HEK293T (cell line): Measurements from ENCODE around the gene SMAD4.

ENCODE experiments used
- CTCF ChIA-PET: fragments of 350-600 bp; formaldehyde crosslinking; extraction: SDS; loops from one replicate; lab custom pipeline; 2021; ENCODE audit warnings: antibody characterized with exemption, inconsistent platforms; lab: Yijun Ruan, JAX
- POLR2A ChIA-PET: fragments of 350-600 bp; formaldehyde crosslinking; extraction: SDS; loops from one replicate; lab custom pipeline; 2020; ENCODE audit warnings: antibody characterized with exemption, inconsistent platforms; lab: Yijun Ruan, JAX
- DNase-seq: peaks from one replicate; pipeline ENCODE4 v3.0.0; 2012; ENCODE audit warnings: mixed read lengths; ENCODE audit errors: extremely low spot score
- ARNT ChIP-seq: fragments of 450-650 bp; IDR thresholded peaks from 2 replicates; pipeline ENCODE4 v1.6.1; 2017; ENCODE audit warnings: mild to moderate bottlenecking
- BHLHE40 ChIP-seq: fragments of 450-650 bp; IDR thresholded peaks from 2 replicates; pipeline ENCODE4 v1.6.1; 2016; ENCODE audit warnings: mild to moderate bottlenecking, moderate library complexity, borderline replicate concordance
- CTBP1 ChIP-seq: fragments of 450-650 bp; IDR thresholded peaks from 2 replicates; pipeline ENCODE4 v1.6.1; 2016; ENCODE audit warnings: borderline replicate concordance
- ELF4 ChIP-seq: fragments of 450-650 bp; IDR thresholded peaks from 2 replicates; pipeline ENCODE4 v1.6.1; 2017; ENCODE audit warnings: antibody characterized with exemption
- FOXA1 ChIP-seq: fragments of 450-650 bp; IDR thresholded peaks from 2 replicates; pipeline ENCODE4 v1.6.1; 2016; ENCODE audit warnings: mild to moderate bottlenecking
- FOXK2 ChIP-seq: fragments of 450-650 bp; IDR thresholded peaks from 2 replicates; pipeline ENCODE4 v1.6.1; 2016; ENCODE audit warnings: mild to moderate bottlenecking
- FOXM1 ChIP-seq: fragments of 450-650 bp; IDR thresholded peaks from 2 replicates; pipeline ENCODE4 v1.6.1; 2017; ENCODE audit warnings: mild to moderate bottlenecking, borderline replicate concordance
- HDGF ChIP-seq: fragments of 450-650 bp; IDR thresholded peaks from 2 replicates; pipeline ENCODE4 v1.6.1; 2017; ENCODE audit warnings: antibody characterized with exemption, borderline replicate concordance
- L3MBTL2 ChIP-seq: fragments of 450-650 bp; conservative IDR thresholded peaks from 2 replicates; pipeline ENCODE4 v1.6.1; 2016; ENCODE audit warnings: mild to moderate bottlenecking
- LEF1 ChIP-seq: fragments of 450-650 bp; IDR thresholded peaks from 2 replicates; pipeline ENCODE4 v1.6.1; 2017; ENCODE audit warnings: mild to moderate bottlenecking, borderline replicate concordance
- NFRKB ChIP-seq: fragments of 450-650 bp; IDR thresholded peaks from 2 replicates; pipeline ENCODE4 v1.6.1; 2016; ENCODE audit warnings: mild to moderate bottlenecking, moderate library complexity
- SP1 ChIP-seq: fragments of 450-650 bp; IDR thresholded peaks from 2 replicates; pipeline ENCODE4 v1.6.1; 2017
- SUZ12 ChIP-seq: fragments of 450-650 bp; IDR thresholded peaks from 2 replicates; pipeline ENCODE4 v1.6.1; 2016; ENCODE audit warnings: mild to moderate bottlenecking
- TARDBP ChIP-seq: fragments of 450-650 bp; IDR thresholded peaks from 2 replicates; pipeline ENCODE4 v1.6.1; 2016
- ZNF384 ChIP-seq: fragments of 450-650 bp; IDR thresholded peaks from 2 replicates; pipeline ENCODE4 v1.6.1; 2016
- TF ChIP-seq, protein P1 (sequence below): fragments of 450-650 bp; IDR thresholded peaks from 2 replicates; pipeline ENCODE4 v1.6.1; 2016

Gene SMAD4

DNA sequence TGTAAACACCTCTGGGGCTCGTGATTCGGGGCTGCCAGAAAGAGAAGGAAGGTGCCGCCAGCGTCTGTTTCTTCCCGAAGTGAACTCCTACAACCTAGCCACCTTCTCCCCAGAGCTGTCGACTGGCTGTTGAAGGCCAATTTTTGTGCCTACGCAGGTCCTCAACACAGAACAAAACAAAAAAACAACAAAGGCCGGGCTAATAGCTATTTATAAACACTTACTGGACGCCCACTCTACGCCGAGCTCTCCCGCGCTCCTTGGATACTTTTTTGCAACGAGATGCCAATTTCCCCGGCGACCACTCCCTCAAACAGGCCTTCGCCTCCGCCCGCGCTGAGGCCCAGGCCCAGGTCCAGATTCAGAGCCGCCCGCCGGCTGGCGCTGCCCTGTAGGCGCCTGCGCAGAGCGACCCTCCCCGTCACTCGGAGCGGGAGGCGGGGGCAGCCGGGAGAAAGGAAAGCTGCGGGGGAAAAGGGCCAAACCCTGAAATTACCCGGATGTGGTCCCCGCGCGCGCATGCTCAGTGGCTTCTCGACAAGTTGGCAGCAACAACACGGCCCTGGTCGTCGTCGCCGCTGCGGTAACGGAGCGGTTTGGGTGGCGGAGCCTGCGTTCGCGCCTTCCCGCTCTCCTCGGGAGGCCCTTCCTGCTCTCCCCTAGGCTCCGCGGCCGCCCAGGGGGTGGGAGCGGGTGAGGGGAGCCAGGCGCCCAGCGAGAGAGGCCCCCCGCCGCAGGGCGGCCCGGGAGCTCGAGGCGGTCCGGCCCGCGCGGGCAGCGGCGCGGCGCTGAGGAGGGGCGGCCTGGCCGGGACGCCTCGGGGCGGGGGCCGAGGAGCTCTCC lies at the start of gene SMAD4:
SMAD4 (plus strand) TSS at position 520 of the 843 bp plus-strand sequence. CDS start 16,834 bp downstream, outside the sequence.
- DNase-seq = peak; percentile 90
- POLR2A ChIA-PET = interaction anchor here (0.6 to 1.9 kb wide), 14 partner anchors 10 to 213 kb away, joined by 3 to 9 read pairs (median 4); partner anchors contain the start of genes ELAC1, ME2 and MEX3C
- TF ChIP-seq L3MBTL2 (peak; percentile 58), ZNF384 (no peak)
- CTCF ChIA-PET = no interaction called here

- POLR2A ChIA-PET = no interaction called here
- DNase-seq = no peak
- TF ChIP-seq ZNF384 (no peak), ELF4 (no peak), LEF1 (no peak), FOXK2 (no peak), NFRKB (no peak), SUZ12 (no peak), FOXM1 (no peak), HDGF (no peak), CTBP1 (no peak), TARDBP (no peak), BHLHE40 (no peak), FOXA1 (no peak), ARNT (no peak), SP1 (no peak), L3MBTL2 (no peak)
- TF ChIP-seq, protein P1, sequence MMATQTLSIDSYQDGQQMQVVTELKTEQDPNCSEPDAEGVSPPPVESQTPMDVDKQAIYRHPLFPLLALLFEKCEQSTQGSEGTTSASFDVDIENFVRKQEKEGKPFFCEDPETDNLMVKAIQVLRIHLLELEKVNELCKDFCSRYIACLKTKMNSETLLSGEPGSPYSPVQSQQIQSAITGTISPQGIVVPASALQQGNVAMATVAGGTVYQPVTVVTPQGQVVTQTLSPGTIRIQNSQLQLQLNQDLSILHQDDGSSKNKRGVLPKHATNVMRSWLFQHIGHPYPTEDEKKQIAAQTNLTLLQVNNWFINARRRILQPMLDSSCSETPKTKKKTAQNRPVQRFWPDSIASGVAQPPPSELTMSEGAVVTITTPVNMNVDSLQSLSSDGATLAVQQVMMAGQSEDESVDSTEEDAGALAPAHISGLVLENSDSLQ = no peak
- CTCF ChIA-PET = no interaction called here
These were observed 48.6 kb upstream of the SMAD4 start for GRCh38 chr18:50981381-50981780.

DNA sequence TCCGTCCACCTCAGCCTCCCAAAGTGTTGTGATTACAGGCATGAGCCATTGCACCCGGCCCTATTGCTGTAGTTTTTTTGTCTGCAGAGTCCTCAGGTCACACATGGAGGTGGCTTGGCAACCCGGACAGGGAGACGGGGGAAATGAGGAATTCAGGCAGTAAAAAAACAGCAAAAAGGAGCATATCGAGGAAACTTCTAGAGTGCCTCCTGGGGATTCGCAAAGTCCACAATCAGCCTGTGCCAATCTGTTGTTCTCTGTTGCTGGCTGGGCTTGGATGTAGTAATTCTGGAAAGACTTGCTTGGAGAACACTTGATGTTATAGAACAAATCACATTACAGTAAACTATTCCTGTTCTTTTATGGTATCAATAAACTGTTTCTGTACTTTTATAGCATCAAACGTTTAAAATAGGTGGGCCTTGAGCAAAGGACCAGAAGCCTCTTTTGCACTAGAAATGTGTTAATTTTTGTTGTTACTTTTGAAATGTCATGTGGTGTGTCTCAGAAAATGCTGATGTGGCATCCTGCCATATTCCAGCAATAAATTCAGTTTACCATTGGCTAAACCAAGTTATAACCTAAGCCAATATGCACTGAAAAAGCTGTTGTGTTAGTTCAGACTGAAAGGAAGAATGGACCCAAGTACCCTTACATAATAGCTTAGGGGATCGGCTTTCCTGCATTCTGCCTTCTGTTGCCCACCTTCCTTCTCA lies 47.8 kb upstream of the SMAD4 start:
- ChIA-PET CTCF (no interaction called here), POLR2A (no interaction called here)
- DNase-seq = no peak
- TF ChIP-seq SP1 = no peak
- TF ChIP-seq, protein P1 = no peak
- TF ChIP-seq FOXK2 = no peak
- no peak for TF ChIP-seq ZNF384

- ChIA-PET CTCF (no interaction called here), POLR2A (no interaction called here)
- TF ChIP-seq FOXM1 (no peak), SUZ12 (no peak), NFRKB (no peak), CTBP1 (no peak), ZNF384 (no peak), HDGF (no peak), ARNT (no peak), FOXA1 (no peak), FOXK2 (no peak), LEF1 (no peak), SP1 (no peak), TARDBP (no peak), BHLHE40 (no peak)
- no peak for DNase-seq
These were observed 47.2 kb upstream of the SMAD4 start for GRCh38 chr18:50982802-50983179.

DNA sequence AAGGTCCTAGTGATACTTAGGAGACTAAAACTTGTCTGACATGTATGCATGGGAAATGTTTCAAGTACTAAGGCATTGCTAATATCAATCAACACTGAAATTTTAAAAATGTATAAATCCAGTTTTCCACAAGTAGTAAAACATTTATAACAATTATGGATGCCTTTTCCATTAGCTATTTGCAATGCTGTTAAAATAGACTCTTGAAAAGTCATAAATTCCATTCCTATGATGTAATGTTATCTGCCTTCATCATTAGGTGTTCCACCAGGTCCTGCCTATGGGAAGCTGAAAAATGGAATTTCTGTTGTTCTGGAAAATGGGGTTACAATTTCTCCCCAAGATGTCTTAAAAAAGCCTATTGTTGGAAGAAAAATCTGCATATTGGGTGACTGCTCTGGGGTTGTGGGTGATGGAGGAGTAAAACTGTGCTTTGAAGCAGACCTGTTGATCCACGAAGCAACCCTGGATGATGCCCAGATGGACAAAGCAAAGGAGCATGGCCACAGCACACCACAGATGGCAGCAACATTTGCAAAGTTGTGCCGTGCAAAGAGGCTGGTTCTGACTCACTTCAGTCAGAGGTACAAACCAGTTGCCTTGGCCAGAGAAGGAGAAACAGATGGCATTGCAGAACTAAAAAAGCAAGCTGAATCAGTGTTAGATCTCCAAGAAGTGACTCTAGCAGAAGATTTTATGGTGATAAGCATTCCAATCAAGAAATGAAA lies 43.5 kb upstream of the SMAD4 start:
- CTCF ChIA-PET = no interaction called here
- DNase-seq = no peak
- TF ChIP-seq CTBP1 = no peak
- TF ChIP-seq ELF4 = no peak
- TF ChIP-seq TARDBP = no peak
- POLR2A ChIA-PET = interaction anchor here (0.7 to 0.9 kb wide), 2 partner anchors 19 to 43 kb away, joined by 3 to 4 read pairs; partner anchors contain the start of genes ELAC1 and SMAD4

DNA sequence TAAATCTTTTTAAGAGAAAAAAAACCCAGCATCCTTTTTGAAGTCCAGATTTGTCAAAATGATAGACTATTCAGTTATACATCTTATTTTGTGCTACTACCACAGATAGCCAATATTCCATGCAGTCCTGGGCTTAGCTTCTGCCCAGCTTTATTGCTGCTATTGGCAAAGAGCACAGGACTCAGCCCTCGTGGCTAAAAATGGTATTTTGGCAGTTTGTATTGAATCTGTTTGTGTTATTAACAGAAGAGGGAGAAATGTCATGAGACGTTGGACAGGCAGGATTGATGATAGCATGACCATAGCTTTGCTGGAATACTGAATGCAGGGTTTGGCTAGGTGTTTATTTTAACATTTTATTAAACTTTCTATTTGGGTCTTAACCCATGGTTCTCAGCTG lies 42.8 kb upstream of the SMAD4 start:
- POLR2A ChIA-PET = no interaction called here
- CTCF ChIA-PET = no interaction called here
- no peak for DNase-seq
- TF ChIP-seq ARNT = no peak

- ChIA-PET CTCF (no interaction called here), POLR2A (no interaction called here)
- no peak for TF ChIP-seq L3MBTL2
- no peak for TF ChIP-seq SP1
- TF ChIP-seq NFRKB = no peak
- TF ChIP-seq FOXA1 = no peak
- TF ChIP-seq, protein P1 = no peak
- no peak for TF ChIP-seq TARDBP
- no peak for TF ChIP-seq BHLHE40
- TF ChIP-seq FOXM1 = no peak
- TF ChIP-seq SUZ12 = no peak
- TF ChIP-seq FOXK2 = no peak
- TF ChIP-seq ARNT = no peak
- TF ChIP-seq ZNF384 = no peak
- TF ChIP-seq LEF1 = no peak
- TF ChIP-seq CTBP1 = no peak
- TF ChIP-seq HDGF = no peak
- no peak for TF ChIP-seq ELF4
- no peak for DNase-seq
These were observed 40.3 kb upstream of the SMAD4 start for GRCh38 chr18:50989711-50990110.
